ENCODE results near the gene CEACAM20.
"Not testable (repeated sequence)": the region's sequence is repeated elsewhere in the genome, so short reads cannot be mapped to it uniquely, and the experiment has no call there.

The CEACAM20 gene

GRCh38 chr19:44529536-44529935, at the start of gene CEACAM20:
Gene CEACAM20, minus strand, starts transcription at chr19:44529675. Its CDS starts 166 bp downstream, at chr19:44529509.
- no peak for DNase-seq (ENCODE audit: low read depth)

DNA sequence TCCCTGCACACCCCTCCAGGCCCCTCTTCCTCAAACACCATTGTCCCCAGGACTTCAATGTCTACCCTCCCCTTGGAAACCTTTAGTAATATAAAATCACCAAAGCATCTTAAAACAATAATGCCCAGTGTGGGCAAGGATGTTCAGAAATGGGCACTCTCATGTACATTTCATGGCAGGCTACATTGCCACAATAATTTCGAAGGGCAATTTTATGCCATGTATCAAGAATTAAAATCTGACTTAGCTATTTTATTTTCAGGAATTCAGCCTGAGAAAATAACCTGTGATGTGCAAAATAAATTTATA, 48.0 kb upstream of the CEACAM20 start:
- DNase-seq (ENCODE audit: low read depth): no peak

DNA sequence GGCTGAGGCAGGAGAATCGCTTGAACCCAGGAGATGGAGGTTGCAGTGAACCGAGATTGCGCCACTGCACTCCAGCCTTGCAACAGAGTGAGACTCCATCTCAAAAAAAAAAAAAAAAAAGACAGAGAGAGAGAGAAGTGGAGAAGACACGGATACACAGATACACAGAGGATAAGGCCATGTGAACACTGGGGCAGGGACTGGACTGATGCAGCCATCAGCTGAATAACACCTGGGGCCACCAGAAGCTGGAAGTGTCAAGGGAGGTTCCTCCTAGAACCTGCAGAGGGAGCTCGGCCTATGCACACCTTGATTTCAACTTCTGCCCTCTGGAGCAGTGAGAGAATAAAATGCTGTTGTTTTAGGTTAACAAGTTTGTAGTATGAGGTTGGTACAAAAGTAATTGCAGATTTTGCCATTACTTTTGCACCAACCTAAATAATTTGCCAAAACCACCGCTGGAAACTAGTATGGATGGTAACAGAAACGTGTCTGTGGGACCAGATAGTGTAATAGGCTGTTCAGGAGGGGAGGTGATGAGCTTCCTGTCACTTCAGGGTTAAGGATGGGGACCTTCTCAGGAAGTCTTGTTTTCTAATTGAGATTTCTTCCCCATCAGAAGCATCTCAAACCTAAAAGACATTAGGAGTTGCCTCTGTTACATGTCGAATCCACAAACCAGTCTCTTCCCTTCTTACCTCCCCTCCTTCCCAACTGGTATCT, 47.5 kb upstream of the CEACAM20 start:
- no peak for DNase-seq (ENCODE audit: low read depth)

DNA sequence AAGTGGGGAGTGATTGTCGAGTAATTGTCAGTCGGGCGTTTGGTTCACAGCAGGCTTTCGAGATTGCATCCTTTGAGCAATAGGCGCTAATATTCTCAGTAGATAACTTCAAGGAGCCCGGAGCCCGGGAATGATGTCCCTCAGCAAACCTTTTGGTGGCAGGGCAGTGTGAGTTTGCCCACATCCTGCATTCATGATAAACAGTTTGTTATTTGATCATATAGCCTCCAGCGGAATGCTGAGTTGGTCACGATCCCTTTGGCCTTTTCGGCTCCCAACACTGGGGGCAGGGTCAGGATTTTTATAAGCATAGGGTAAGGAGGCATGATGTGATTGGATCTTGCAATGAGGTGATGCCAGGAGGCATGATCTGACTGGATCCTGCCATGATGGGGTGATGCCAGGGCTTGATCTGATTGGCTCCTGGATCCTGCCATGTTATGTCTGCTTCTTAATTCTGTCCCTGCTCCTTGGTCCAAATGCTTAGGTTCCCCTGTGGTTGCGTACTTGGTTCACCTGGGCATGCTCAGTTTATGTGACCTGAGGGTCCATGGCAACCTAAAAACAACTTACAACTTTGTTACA, 45.7 kb upstream of the CEACAM20 start:
- DNase-seq (ENCODE audit: low read depth): no peak

DNA sequence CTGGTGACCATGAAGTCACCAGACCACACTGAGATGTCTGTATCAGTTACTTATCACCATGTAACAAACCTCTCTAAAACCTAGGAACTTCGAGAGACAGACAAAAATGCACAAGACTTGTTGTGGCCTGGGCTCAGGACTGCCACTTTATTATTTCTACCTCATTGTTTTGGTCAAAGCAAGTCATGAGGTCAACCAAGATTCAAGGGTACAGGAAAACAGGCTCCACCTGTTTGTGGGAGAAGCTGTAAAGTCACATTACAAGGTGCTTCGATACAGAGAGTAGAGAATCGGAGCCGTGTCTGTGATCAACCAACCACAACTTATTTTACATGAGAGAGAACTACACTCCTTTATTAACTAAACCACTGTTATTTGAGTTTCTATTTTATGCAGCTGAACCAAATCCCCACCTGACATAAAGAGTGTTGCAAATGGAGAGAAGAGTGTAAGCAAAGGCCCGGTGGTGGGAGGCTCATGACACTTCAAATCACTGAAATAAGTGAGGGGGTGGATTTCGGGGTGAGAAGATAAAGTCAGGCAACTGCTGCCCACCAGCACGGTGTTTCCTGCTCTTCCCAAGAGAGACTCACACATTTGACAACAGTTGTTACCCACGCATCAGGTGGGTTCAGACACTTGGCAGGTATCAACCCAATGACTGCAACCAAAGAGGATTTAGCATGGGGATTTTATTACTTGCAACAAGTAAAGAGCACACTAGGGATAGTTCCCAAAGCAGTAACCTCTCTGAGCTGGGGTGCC, 44.9 kb upstream of the CEACAM20 start:
- DNase-seq (ENCODE audit: low read depth): no peak

DNA sequence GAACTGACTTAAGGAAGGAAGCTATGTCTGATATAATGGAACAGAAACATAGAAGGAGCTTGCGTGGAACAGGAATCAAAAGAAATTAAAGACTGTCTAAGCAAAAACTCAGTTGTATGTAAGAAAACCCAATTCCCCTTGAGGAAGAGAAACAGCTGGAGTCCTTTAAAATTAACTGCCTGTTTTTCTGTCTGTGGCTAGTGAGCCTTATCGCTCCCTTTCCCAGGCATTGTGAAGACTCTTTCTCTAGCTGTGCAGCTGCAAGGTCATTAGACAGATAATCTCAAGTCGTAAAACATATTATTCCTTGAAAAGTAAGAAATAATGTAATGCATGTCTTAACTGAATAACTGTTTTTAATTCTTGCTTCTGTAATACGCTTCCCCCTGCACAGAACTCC, 44.2 kb upstream of the CEACAM20 start:
- DNase-seq (ENCODE audit: low read depth): no peak

DNA sequence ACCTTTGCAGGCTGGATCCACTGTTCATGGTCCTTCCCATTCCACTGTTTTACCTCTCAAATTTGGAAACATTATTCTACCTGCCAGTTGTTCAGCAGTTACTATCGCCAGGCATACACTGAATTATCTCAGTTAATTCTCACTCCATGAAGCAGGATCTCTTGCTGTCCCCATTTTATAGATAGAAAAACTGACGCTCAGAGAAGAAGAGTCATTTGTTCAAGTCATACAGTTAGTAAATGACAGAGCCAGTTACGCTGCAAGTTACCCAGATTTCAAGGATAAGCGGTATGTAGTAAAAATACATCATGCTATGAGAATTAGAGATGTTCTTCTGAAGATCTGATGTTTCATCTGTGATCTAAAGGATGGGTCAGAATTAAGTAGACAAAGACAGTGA, 43.7 kb upstream of the CEACAM20 start:
- no peak for DNase-seq (ENCODE audit: low read depth)

DNA sequence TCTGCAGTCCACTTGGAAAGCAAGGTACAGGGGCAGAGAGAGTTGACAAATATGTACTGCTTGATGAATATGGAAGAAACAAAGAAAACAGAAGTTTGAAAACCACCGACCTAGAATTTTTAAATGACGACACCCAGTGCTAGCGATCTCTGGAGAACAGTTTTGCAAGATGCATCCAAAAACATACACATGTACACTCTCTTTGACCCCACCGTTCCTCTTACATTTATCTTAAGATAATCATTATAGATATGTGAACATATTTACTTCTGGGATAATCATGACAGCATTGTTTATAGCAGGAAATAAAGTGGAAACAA, 43.1 kb upstream of the CEACAM20 start:
- no peak for DNase-seq (ENCODE audit: low read depth)

DNA sequence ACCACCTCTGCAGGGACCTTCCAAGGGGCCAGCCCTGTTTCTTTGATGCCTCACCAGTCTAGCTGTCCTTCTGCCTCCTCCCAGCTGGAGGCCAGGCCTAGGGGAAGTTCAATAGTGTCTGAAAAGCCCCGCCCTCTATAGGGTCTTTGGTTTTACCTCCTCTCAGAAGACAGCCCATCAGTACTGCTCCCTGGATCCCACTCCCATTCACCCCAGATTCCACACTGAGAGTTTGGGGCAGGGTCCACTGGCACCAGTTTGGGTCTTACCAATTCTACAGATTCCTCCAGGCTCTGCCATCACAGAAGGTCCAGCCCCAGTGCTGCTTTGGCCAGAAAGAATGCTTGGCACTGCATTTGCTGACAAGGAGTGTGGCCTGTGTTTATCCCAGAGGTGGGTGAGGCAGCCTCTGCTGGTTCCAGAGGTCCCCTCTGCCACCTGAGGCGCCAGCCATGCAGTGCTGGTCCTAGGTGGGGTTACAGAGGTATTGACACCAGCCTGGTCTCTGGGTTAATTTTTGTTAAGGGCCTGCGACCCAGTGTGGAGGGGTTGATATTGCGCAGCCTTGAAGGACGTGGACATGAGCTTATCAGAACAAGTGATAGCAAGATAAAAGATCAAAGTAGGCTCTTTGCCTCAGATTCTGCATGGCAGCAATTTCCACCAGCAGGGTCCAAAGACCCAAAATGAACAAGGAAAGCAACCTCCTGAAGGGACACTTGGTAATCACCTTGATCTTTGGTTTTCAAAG, 42.5 kb upstream of the CEACAM20 start:
- no peak for DNase-seq (ENCODE audit: low read depth)

- no peak for DNase-seq (ENCODE audit: low read depth)
Measured at GRCh38 chr19:44570984-44571684, 41.7 kb upstream of the CEACAM20 start.

DNA sequence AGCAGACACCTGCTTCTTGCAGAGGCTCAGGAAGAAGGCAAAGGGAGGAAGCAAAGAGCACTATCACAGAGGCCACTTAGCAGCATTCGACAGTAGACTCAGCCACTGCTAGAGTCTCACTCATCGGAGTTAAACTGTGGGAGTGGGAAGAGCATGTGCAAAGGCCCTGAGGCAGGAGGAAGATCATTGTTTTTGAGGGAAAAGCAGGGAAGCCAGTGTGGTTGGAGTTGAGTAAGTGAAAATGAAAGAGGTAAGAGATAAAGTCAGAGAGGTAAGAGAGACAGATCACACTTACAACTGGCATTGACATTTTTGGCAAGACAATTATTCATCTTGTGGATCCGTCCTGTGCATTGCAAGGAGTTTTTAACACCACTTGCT, 41.1 kb upstream of the CEACAM20 start:
- no peak for DNase-seq (ENCODE audit: low read depth)

DNA sequence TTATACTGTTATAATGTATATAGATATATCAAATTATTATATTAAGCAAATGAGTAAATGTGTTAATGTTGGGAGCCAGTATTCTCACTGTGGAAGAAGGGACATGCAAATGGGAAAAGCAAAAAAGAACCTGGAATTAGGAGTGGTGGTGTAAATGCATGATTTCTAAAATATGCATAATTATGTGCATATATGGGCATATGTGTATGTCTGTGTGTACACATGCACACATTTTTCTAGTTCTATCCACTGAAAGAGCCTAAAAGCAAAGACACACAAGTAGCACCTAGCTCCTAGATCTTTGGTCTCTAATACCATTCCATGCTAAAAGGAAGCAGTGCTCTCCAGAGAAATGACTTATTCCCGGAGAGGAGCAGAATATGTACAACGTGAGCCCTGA, 38.3 kb upstream of the CEACAM20 start:
- no peak for DNase-seq (ENCODE audit: low read depth)

DNA sequence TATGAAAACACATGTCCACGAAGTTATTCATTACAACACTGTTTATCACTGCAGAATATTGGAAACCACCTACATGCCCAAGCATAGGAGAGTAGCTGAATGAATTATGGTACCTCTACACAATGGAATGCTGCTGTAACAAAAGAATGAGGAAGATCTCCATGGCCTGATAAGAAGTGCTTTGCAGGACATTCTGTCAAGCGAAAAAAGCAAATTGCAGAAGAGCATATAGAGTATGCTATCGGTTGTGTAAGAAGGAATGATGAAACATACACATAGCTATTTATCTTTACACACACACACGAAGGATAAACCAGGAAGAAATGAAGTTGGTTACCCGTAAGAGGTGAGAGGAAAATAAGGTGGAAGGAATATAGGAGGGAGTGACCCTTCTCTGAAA, 37.5 kb upstream of the CEACAM20 start:
- no peak for DNase-seq (ENCODE audit: low read depth)

- DNase-seq (ENCODE audit: low read depth): not testable (repeated sequence)
Measured at GRCh38 chr19:44563086-44563655, 33.7 kb upstream of the CEACAM20 start.

DNA sequence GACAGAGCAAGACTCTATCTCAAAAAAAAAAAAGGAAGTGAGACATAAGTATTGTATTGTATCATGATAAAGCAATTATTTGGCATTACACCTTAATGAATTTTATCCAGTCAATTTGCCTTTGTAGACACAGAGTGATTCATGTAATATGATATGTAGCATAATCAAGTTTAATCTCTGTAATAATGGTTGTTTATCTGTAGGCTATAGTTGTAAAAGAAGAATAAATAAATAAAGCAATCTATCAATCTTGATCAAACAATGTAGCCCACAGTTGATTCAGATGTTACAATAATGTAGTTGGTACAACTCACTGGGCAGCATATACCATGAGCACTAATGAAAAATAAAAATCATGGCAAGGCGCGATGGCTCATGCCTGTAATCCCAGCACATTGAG, 28.5 kb upstream of the CEACAM20 start:
- DNase-seq (ENCODE audit: low read depth): no peak

- no peak for DNase-seq (ENCODE audit: low read depth)
Measured at GRCh38 chr19:44554641-44555246, 25.3 kb upstream of the CEACAM20 start.

DNA sequence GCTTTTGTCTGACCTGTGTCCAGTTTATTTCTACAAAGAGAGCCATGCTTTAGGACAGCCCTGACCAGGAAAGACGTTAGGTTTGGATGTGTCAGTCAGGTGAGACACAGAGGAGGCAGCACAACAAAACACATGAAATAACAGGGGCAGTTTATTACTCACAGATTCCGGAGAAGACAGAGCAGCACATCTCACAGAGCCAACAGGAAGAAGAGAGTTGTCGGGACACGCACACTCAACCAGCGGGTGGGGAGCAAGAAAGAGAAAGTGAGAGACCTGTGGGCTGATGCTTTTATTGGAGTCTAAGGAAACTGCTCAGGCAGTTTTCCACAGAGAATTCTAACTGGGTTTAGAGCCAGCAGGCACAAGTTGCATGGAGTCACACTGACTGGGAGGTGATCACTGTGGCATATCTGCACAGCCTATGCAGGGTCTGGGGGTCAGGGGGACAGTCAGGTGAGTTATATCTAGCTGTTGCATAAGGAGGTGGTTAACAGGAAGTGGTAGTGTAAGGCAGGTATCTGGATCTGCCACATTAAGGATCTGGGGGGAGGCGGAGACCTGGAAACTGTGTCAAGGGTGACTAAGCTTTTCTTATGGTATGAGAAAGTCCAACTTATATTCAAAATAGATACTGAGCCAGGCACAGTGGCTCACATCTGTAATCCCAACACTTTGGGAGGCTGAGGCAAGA, 24.1 kb upstream of the CEACAM20 start:
- no peak for DNase-seq (ENCODE audit: low read depth)

DNA sequence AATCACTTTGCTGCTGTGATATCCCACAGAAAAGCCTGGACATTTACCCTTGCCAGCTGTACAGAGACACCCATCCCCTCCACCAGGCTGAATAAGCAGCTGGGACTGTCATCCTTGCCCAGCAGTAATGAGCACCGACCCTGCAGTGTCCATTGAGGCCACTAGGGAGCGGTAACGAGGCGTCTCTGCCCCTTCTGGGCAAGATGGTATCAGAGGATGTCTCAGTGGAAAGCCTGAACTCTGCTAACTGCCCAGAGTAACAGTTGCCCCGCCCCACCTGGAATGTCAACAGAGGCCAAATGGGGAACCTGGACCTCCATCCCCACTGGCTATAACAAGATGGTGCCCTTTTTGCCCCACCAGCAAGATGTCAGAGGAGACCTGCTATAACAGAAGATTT, 22.8 kb upstream of the CEACAM20 start:
- DNase-seq (ENCODE audit: low read depth): no peak

- DNase-seq (ENCODE audit: low read depth): no peak
Measured at GRCh38 chr19:44551850-44552249, 22.4 kb upstream of the CEACAM20 start.

DNA sequence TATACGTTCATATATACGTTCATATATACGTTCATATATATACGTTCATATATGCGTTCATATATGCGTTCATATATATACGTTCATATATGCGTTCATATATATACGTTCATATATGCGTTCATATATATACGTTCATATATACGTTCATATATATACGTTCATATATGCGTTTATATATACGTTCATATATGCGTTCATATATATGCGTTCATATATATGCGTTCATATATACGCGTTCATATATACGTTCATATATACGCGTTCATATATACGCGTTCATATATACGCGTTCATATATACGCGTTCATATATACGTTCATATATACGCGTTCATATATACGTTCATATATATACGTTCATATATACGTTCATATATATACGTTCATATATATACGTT, 21.5 kb upstream of the CEACAM20 start:
- DNase-seq (ENCODE audit: low read depth): not testable (repeated sequence)

GRCh38 chr19:44549507-44549906, 20.0 kb upstream of the CEACAM20 start:
- DNase-seq (ENCODE audit: low read depth): no peak
